Stimulated activated CD4-positive, alpha-beta T cell treated with anti-CD3 and anti-CD28 coated beads, TNF-alpha, amount 100 ng/mL, for 24 hours (primary cell): ENCODE results near the gene KAT6B.

Experiments
- DNase-seq, 3 experiments: peaks; one replicate each; pipeline ENCODE4 v3.0.0-alpha.2; 2020; ENCODE audit warnings: low read depth in 3 of 3

KAT6B gene

DNA sequence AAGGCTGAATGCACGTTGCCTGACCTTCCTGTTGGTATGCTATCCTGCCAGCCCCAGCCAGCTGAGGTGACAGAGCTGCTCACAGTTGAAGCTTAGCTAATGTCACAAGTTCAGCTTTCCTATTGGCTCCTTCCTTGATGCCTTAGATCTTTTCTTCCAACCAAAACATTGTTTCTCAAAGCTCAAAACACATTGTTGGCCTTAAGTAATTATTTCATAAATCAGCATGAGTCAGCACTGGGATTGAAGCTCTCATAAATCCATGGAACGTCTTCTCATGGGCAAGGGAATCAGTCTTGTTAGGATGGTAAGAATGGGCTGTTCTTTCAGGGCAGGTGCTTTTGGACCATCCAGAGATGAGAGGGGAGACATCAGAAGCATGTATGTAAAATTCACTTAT lies 157.0 kb downstream of the KAT6B start:
- no peak for DNase-seq

- no peak for DNase-seq
Measured at GRCh38 chr10:74987339-74988053, 161.1 kb downstream of the KAT6B start.

DNA sequence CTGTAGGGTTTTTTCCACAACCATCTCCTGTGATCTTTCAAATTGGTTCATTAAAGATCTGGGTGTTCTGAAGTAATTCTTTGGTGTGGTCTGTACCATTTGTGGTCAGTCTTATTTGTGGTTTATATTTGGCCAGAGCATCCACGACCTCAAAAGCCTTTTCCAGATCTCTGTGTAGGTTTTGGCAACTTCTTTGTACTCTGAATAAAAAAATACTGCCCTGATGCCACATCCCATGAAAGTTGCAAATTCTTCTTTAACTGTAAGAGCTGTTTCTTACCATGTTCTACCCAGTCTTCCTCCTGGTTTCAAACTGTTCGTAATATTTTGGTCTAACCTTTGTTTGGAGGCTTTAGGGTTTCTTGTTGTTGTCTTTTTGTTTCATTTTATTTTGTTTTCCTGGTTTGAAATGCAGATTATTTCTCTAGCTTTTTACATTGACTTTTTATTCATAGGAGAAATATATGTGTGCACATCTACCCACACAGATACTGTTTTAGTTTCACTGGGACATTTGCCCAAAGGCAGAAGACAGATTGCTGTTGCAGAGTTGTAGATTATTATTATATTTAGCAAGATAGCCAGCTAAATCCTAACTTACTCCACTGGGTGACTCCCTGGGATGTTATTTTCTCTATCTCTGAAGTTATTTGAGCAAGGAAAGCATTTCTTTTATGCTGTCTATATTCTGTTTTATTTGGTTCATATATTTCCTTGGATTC lies 161.8 kb downstream of the KAT6B start:
- DNase-seq, result no peak

GRCh38 chr10:74988832-74989561 lies 162.6 kb downstream of the KAT6B start:
- no peak for DNase-seq

DNA sequence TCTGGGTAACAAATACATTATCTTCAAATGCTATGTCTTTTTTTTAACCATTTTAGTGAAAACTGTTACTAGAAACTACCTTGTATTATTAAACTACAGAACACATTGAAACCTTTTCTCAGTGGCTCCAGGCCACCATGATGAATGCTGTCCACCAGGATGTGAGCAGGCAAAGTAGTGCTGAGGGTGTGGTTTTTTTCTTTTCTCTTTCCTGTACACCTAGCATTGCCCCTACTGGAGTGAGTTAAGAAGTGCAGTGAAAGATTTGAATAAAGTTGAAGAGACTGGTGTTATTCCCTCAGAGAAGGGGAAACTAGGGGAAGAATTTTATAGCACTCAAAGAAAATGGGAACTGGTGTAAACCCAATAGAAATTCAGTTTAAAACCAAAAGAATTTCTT lies 165.0 kb downstream of the KAT6B start:
- DNase-seq, result no peak

GRCh38 chr10:74992068-74992467 lies 165.7 kb downstream of the KAT6B start:
- no peak for DNase-seq

GRCh38 chr10:74993649-74994048 lies 167.2 kb downstream of the KAT6B start:
- no peak for DNase-seq

- no peak for DNase-seq
Measured at GRCh38 chr10:74994854-74995253, 168.5 kb downstream of the KAT6B start.

DNA sequence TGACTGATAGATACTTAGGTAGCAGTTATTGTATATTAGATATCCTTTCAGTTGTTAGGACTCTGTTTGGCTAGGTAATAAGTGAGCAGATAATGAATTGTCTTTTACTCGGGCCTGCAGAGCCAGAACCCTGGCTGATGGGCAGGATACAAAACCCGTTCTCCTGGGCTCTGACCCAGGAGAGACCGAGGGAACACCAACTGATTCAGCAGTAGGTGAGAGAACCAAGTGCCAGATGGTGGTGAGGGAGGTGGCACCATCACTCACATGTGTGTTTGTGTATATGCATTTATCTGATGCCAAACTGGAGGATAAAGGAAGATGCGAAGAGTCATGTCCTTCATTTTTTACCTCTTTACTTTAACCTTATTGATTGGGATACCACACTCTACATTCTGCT lies 169.4 kb downstream of the KAT6B start:
- DNase-seq, result no peak

- no peak for DNase-seq
Measured at GRCh38 chr10:74997163-74997562, 170.8 kb downstream of the KAT6B start.

GRCh38 chr10:75000748-75001321 lies 174.4 kb downstream of the KAT6B start:
- no peak for DNase-seq

DNA sequence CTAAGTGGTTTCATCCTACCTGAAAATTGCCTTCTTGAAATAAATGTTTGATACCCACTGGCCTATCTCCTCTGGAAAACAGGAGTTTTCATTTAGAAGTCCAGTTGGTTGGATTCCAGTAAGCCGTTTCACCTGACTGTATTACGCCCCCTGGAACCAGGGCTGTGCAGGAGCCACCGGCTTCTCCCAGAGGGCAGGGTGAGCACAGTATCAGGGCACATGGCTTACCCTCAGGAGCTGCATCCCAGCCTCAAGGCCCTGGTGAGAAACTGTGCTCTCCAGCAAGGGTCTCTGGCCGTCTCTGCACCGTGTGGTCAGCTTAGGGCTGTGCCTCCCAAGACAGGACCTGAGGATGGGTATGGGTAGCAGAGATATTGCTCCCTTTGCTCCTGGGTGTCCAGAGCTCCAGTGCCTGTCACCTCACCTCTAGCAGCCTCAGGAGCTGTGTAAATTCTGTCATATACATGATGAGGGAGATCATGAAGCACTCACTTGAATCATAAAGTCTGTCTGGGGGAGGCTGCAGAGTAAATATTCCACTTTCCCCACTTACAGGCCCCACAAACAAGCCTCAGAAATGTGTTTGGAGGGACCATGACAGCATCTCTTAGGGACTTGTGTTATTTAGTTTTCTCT lies 175.4 kb downstream of the KAT6B start:
- no peak for DNase-seq

DNA sequence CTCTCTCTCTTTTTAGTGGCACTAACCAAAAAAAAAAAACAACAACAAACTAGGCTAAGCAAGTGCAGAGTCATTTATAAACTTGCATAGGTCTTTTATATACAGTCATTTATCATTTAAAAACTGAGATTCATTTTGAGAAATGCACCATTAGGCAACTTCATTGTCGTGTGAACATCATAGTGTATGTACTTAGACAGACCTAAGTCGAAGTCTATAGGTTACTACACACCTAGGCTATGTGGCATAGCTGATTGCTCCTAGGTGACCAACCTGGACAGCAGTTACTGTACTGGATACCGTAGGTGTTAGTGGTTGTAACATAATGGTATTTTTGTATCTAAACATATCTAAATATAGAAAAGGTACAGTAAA lies 175.9 kb downstream of the KAT6B start:
- DNase-seq, result no peak

GRCh38 chr10:75002967-75003594 lies 176.7 kb downstream of the KAT6B start:
- no peak for DNase-seq

DNA sequence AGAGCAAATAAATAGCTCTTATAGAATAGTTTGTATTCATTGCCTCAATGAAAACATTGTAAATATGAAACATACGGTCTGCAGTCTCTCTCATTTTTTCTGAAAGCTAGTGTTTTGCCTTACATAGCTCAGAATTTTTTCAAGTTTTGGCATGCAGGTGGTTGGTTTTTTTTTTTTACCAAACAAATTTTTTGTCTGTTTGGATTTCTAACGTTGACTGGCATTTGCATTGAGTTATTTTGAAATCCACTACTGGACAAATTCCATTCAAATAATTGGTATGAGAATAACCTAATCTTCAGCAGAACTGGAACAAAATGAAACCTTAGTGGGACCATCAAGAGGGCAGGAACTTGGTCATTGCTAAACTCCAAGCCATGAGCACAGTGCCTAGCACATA lies 177.5 kb downstream of the KAT6B start:
- no peak for DNase-seq

DNA sequence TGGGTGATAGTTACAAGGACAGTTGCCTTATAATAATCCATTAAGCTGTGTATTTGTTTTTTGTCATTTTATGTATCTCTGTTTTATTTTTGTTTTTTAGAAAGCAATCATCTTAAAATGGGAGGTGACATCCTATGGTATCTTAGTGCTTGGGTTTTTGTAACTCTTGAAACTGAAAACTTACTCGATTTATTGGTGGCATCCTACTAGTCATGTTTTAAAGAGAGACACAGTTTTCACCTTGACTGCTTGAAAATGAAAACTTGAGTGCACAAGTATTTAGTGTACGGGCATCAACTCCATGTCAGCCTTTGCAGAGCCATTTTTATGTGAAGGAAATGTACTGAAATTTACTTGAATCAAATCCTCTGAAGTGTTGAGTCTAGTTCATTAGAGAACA lies 181.2 kb downstream of the KAT6B start:
- no peak for DNase-seq

GRCh38 chr10:75008952-75009351 lies 182.6 kb downstream of the KAT6B start:
- DNase-seq, result no peak

DNA sequence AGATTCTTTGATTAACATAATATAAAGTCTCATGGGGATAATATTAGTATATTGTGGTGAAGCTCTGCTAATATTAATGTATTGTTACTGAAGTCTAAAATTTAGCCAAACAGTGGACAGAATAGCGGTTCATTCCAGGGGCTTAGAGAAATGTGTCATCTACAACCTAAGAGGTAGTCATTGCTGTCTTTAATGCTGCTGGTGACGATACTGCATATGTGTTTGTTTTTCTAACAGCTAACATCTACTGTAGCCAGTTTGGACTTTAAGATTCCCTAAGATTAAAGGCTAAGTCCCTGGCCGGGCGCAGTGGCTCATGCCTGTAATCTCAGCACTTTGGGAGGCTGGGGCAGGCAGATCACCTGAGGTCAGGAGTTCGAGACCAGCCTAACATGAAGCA lies 183.0 kb downstream of the KAT6B start:
- no peak for DNase-seq

DNA sequence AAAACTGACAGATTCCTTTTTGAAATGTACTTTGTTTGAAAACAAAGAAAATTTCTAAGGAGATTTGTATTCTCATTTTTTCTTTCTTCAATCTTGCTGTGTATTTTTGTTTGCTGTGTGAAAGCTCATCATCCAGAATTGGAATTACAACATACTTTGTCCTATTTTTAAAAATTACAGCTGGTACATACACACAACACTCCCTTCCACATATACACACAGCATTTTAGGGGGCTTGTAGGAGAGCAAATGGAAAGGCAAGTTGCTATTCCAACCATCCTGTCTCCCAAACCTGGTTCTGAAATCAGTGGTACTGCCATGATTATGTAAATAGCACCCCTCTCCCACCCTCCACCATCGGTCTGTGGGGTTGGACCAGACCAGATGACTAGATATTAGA lies 184.0 kb downstream of the KAT6B start:
- DNase-seq, result no peak

DNA sequence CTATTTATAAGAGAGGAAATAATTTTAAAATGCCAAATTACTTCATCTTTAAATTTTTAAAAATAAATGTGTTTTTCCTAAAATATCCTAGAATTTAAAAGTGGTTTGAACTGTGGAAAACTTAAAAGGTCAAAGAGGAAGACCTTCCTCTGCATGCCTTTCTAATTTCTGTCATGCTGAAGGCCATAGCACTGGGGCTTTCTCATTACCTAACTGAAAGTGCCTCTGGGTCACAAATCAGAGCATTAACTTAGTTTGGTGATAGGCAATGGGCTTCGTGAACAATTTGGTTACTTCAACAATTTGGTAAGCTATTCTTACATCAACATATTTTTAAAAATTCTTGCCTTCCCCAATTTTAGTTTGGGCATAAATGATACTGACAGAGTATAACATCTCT lies 184.8 kb downstream of the KAT6B start:
- DNase-seq, result no peak

GRCh38 chr10:75012471-75012870 lies 186.1 kb downstream of the KAT6B start:
- no peak for DNase-seq

GRCh38 chr10:75013007-75013406 lies 186.6 kb downstream of the KAT6B start:
- DNase-seq, result no peak
